Hematopoietic multipotent progenitor cell treated with erythropoietin and hydrocortisone succinate and interleukin-3 and kit ligand, for 4 days (in vitro differentiated cells): ENCODE results near the gene ZSCAN5A.
"Not testable (repeated sequence)": the region's sequence is repeated elsewhere in the genome, so short reads cannot be mapped to it uniquely, and the experiment has no call there.

Source experiments
- DNase-seq: peaks from one replicate; pipeline ENCODE4 v3.0.0-alpha.2; 2015

Gene ZSCAN5A

DNA sequence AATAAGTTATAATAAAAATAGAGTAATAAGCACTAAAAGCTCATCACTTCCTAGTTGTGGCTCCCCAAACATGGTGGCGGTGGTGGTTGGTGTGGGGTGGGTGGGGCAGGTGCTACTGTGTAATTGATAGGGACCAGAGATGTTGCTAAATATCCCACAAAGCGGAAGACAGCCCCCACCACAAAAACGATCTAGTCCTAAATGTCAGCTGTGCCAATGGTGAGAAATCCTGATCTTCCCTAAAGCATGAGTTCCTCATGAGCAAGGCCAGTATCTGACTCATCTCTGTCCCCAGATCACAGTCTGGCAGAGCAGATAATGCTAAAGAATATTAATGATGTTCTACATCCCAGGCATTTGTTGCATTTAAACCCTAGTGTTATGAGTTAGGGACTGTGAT lies 44.0 kb downstream of the ZSCAN5A start:
- DNase-seq, result peak; percentile 92

DNA sequence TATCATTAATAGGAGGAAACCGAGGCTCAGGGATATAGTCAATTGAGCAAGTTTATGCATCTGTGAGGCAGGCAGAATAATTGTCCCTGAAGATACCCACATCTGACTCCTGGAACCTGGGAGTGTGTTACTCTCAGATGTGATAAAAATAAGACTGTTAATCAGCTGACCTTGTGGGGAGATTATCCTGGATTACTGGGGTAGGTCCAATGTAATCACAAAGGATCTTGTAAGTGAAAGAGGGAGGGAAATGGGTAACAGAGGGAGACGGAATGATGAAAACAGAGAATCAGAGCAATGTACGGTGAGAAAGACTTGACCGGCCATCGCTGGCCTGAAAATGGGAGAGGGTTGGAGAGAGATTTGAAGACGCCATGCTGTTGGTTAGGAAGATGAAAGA lies 45.3 kb downstream of the ZSCAN5A start:
- no peak for DNase-seq

DNA sequence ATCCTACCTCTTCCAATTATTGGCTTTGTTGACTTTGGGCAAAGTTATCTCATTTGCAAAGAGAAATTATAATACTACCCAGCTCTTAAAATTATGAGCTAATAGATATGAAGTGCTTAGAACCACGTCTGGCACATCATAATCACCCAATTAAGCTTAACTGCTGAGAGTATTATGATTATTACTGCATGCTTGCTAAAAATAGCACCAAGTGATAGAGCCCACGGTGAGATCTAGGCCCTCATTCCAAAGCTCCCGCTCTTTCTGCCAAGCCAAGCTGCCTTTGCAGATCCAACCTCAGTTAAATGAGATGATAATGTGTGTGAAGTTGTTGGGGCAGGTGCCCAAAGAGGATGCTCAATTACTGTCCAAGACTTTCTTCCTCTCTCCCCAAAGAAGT lies 48.6 kb downstream of the ZSCAN5A start:
- DNase-seq, result no peak

DNA sequence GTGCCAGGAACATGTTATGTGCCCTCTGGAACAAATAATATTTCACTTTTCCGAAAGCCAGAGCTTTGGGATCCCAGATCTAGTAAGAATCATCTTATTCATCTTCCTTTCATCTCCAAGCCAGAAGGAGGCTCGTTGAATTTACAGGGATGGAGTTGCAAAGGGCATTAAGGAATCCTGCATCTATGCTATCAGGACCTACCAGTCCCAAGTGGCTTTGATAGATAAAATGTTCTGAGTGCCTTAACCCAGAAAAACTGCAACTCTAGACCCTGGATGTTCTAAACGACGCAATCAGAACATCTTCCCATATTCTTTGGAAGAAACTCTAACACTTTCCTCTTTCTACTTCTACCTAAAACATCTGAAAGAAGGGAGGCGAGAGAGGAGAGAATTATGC lies 51.3 kb downstream of the ZSCAN5A start:
- DNase-seq, result peak; percentile 31

DNA sequence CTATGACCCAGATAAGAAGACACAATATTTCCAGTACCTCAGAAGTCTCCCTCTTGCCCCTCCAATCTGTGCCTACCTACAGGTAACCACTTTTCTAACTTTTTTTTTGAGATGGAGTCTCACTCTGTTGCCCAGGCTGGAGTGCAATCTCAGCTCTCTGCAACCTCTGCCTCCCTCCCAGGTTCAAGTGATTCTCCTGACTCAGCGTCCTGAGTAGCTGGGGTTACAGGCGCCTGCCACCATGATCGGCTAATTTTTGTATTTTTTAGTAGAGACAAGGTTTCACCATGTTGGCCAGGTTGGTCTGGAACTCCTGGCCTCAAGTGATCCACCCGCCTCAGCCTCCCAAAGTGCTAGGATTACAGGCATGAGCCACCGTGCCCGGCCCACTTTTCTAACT lies 52.7 kb downstream of the ZSCAN5A start:
- DNase-seq, result not testable (repeated sequence)

DNA sequence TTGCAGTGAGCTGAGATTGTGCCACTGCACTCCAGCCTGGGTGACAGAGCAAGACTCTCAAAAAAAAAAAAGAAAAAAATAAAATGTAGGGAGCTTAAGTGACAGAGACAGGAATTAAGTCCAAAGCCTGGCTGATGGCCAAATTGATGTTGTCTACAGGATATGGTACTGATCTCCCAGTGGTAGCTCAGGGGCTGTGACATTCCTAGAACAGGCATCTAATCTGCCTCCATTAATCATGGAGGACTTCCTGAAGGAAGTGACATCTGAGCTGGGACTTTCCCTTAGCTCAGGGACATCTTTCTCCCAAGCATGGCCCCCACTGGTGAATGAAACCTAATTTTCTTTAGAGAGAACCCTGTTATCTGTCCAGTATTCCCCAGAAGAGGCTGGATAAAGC lies 53.5 kb downstream of the ZSCAN5A start:
- no peak for DNase-seq

DNA sequence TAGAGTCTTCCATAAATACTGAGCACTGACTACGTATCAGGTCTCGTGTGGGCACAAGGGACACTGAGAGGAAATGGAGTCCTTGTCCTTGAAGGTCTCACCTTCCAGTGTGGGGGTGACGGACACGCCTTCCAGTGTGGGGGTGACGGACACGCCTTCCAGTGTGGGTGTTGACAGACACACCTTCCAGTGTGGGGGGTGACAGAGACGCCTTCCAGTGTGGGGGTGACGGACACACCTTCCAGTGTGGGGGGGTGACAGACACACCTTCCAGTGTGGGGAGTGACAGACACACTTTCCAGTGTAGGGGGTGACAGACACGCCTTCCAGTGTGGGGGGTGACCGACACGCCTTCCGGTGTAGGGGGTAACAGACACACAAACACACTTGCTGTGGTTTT lies 56.4 kb downstream of the ZSCAN5A start:
- DNase-seq, result no peak

DNA sequence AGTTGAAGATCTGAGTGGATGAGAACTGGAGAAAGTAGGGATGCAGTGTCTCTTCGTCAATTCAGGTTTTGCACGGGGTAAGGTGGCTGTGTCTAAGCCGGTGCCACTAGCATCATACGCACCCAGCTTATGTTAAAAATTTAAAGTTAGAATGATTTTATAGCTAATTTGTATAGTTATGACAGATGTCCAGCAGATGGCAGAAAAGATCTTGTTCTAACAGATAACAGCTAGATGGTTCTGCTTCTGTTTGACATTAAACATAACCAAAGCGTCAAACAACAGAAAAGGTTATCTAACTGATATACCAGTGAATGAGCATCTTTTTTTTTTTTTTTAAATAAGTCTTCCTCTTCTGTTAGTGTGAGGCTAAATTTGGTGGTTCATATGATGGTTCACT lies 60.9 kb downstream of the ZSCAN5A start:
- peak; percentile 93 for DNase-seq

DNA sequence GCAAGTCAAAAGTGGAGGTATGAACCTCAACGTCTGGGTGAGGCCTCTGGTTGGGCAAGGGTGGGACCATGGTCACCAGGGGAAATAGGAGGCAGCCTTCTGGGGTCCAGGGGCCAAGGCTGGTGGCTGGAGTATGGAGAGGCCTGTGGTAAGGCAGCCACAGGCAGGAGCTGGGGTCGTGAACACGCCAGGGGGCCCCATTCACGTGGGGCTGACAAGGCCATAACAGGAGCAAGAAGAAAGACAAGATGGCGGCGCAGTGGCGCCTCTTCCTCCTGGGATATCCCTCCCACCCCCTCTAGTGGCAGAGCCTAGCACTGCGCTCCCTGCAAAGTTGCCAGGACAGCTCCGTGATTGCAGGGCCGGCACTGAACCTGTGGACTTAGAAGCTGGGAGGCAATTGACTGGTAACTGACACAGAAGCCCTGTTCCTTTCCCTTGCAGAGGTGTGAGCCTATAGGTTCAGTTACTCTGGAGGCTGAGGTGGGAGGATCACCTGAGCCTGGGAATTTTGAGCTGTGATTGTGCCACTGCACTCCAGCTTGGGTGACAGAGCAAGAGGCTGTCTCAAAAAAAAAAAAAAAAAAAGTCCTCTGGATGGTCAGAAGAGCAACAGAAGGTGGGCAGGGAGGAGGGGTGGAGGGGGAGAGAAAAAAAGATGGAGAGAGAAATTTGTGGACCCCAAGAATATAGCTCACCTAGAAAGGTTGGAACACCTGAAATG lies 61.8 kb downstream of the ZSCAN5A start:
- peak; percentile 92 for DNase-seq

DNA sequence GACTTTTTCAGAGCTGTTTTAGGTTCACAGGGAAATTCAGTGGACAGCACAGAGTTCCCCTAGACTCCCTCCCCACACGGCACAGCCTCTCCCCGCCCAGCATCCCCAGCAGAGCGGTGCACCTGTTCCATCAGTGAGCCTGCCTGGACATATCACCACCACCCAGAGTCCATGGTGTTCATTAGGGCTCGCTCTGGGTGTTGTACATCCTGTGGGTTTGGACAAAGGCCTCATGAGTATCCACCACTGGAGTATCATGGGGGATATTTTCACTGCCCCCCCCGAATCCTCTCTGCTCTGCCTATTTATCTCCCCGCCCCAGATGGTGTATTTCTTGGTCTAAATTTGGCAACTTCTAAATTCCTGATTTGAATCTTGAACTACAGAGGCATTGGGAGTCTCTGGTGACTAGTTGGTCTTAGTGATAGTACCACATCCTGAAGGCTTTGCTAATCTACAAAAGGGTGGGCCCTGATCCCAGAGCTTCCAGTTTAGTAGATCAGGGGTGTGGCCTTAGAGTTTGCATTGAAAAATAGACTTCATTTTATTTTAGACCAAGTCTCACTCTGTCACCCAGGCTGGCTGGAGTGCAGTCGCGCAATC lies 65.8 kb downstream of the ZSCAN5A start:
- DNase-seq, result peak; percentile 94

DNA sequence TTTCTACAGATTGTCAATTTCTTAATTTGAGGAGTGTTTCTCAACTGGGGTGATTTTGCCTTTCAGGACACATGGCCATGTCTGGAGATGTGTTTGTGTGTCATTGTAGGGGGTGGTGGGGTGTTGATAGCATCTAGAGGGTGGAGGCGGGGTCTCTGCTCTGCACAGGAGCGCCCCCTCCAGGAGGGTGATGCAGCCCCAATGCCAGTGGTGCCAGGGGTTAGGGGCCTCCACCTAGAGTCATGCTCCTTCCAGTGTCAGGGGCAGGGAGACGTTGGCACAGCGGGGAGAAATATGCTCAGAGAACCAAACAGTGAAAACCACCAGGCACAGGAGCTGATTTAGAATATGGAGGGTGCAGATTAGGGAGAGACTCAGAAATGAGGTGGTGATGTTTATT lies 68.9 kb downstream of the ZSCAN5A start:
- DNase-seq, result not testable (repeated sequence)

DNA sequence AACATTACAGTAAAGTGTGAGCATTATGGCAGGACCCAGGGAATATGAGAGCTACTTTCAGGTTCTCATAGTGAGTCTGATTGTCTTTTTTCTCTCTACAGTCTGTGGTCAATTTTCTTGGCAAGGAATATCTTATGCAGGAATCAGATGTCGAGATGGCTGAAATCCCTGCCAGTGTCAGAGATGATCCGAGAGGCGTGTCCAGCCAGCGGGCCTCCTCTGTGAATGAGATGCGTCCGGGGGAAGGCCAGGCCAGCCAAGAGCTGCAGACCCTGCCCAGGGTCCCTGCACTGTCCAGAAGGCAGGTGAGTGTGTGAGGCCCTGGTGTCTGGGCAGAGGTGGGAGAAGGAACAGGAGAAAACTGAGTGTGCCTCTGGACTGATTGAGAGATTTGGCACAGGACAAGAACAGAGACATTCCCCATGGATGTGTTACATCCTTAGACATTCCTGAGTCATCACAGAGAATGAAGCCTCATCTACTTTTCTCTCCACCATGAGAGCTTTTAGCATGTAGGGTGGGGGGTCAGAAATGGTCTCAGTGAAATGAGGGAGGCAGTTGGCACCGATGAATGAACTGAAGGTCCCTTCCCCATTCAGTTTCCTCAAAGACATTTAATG lies 69.4 kb downstream of the ZSCAN5A start:
- DNase-seq, result no peak

DNA sequence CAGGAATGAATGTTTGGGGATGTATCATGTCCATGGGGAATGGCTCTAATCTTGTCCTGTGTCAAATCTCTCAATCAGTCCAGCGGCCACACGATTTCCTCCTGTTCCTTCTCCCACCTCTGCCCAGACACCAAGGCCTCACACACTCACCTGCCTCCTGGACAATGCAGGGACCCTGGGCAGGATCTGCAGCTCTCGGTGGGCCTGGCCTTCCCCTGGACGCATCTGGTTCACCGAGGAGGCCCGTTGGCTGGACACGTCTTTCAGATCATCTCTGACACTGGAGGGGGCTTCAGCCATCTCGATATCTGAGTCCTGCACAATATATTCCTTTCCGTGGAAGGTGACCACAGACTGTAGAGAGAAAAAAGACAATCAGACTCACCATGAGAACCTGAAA lies 91.2 kb downstream of the ZSCAN5A start:
- no peak for DNase-seq

DNA sequence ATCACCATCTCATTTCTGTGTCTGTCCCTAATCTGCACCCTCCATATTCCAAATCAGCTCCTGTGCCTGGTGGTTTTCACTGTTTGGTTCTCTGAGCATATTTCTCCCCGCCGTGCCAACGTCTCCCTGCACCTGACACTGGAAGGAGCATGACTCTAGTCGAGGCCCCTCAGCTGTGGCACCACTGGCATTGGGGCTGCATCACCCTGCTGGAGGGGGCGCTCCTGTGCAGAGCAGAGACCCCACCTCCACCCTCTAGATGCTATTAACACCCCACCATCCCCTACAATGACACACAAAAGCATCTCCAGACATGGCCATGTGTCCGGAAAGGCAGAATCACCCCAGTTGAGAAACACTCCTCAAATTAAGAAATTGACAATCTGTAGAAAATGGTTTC lies 91.7 kb downstream of the ZSCAN5A start:
- no peak for DNase-seq

DNA sequence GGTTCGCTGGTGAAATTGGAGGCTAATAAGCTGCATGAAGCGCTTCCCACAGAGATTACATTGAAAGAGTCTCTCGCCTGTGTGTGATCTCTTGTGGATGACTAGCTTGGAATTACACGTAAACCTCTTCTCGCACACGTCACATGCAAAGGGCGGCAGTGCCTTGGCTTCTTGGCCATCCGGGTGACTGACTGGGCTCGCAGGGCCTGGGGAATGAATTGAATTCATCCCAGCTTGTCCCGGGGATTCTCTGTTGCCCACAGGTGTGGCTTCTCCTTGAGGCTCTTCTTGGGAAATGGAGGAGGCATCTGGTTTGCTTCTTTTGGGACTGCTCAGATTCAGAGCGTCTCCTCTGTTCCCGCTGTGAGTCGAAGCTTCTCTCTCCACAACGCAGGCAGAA lies 92.8 kb downstream of the ZSCAN5A start:
- DNase-seq, result no peak

DNA sequence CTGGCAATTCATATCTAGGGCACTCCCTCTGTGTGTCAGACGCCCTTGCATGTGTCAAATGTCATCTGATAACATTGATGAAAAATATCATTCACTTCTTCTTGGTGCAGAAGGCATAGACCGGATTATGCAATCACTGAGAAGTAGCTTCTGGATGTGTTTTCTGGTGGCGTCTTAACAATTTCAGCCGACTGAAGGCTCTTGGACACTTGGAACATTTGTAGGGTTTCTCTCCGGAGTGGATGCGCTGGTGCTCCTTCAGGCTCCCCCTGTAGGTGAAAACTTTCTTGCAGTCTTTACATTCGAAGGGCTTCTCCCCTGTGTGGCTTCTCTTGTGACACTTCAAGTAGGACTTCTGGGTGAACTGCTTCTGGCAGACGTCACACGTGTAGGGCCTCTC lies 93.2 kb downstream of the ZSCAN5A start:
- DNase-seq, result peak; percentile 38

DNA sequence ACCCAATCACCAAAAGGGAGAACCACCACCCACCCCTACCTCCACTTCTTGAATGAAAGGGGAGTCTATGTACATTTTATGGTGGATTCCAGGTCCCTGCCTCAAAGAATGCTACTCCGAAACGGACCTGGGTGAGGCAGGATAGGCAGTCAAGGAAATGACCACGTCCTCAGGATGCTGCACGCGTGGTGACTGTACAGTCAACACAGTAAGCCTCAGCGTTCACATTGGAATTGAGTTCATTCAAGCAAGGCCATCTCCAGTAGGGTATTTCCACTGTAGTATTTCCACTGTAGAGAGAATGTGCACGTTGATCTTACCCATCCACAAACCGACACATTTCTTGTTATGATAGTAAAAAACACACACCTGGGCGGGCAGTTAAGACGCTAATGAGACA lies 95.7 kb downstream of the ZSCAN5A start:
- DNase-seq, result no peak

DNA sequence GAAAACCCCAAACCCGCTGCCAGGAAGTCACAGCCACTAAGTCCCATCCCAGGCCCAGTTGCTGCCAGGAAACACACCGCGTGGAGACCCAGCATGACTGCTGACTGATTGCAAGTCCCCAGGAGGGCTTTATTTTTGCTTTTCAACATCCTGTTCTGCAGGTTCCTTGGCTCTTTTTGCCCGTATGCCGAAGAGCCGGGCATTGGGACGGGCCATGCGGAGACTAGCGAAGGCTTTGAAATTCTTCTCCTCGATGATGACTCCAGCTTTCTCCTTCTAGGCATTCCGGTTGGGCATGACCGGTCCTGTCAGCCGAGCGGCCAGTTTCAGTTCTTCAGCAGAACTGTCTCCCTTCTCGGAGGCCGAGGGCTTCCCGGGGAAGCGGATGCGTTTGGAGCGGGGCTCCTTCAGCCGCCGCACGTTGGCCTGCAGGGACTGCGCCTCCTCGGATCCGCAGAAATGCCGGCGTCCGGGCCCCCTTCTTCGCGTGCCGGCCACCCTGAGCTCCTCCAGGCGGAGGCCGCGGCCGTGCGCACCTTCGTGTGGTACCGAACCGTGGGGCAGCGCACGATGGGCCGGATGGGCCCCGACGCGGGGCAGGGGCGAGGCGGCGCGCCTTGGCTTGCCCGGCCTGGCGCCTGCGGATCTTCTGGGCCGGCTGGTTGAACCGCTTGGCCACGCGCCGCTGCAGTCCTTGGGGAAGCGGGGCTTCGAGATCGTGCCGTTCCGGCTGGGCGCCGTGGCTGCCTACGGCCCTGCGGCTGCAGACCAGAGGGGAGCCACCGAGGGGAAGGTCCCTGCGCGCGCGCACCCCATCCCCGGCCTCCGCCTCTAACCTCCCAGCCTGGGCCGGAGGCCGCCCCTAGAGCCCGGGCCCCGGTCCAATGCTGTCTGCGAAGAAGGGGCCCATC lies 97.3 kb downstream of the ZSCAN5A start:
- DNase-seq, result peak; percentile 47

DNA sequence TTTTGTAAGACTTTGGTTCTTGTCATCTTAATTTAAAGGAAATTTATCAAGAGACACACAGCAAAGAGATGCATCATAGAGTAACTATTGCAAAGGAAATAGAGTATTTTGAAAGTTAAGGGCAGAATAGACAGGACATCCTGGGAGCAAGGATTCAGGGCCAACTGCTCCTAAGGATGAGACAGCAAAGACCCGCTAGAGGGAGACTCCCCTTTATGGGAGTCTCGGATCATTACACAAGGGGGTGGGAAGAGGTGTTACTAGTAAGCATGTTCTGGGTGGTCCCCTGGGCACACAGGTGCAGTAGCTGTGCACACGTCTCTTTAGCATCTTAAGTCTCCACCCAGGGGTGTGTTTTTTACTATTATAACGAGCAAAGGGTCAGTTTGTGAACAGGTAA lies 102.9 kb downstream of the ZSCAN5A start:
- no peak for DNase-seq

DNA sequence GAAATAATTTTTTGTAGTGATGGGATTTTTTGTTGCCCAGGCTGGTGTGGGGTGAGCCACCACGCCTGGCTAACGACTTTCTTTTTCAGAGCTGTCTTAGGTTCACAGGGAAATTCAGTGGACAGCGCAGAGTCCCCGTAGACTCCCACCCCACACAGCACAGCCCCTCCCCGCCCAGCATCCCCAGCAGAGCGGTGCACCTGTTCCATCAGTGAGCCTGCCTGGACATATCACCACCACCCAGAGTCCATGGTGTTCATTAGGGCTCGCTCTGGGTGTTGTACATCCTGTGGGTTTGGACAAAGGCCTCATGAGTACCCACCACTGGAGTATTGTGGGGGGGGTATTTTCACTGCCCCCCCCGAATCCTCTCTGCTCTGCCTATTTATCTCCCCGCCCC lies 104.6 kb downstream of the ZSCAN5A start:
- DNase-seq, result not testable (repeated sequence)

DNA sequence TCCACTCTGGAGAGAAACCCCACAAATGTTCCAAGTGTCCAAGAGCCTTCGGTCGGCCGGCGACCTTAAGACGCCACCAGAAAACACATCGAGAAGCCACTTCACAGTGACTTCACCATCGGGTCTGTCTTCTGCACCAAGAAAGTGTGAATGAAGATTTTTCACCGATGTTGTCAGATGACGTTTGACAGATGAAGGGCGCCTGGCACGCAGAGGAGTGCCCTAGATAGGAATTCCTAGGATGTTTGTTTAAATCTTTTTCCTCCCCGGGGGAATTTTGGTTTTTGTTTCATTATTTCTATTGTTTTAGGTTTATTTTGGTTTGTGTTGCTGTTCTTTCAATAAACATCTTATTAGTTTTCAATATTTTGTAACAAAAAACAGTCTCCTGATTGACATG lies 105.5 kb downstream of the ZSCAN5A start:
- DNase-seq, result no peak

DNA sequence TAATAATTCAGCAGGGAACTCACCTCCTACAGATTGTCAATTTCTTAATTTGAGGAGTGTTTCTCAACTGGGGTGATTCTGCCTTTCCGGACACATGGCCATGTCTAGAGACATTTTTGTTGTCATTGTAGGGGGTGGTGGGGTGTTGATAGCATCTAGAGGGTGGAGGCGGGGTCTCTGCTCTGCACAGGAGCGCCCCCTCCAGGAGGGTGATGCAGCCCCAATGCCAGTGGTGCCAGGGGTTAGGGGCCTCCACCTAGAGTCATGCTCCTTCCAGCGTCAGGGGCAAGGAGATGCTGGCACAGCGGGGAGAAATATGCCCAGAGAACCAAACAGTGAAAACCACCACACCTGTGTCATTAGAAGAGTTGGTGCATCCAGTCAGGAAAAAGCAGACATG lies 107.1 kb downstream of the ZSCAN5A start:
- DNase-seq, result not testable (repeated sequence)

DNA sequence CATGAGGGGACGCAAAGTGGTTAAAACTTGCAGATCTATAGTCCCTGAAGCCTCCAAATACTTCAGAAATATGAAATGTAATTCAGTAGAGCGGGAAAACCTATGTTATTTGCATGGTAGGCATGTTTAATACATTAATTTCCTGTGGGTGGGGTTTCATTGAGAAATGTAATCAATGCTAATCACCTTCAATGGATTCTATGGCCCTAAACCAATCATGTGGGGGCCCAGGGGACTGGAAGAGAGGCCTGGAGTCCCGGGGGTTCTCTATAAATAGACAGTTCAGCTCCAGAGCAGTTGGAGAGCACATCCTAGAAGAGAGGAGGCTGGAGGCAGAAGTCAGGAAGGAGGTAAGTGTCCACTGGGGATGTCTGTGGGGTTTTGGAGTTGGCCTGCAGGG lies 112.7 kb downstream of the ZSCAN5A start, which contains the start of gene ZSCAN5C:
Gene ZSCAN5C (plus strand): TSS at position 301 of the 400 bp plus-strand sequence. CDS start 3,641 bp downstream, outside the sequence.
- no peak for DNase-seq
